MCF 10A (cell line): ENCODE measurements around the gene GAMT. TPM values are rescaled to one million over a fixed set of nuclear protein-coding genes. Genes with fewer than 3 reads are reported as not detected.
"Not testable (repeated sequence)": the region's sequence is repeated elsewhere in the genome, so short reads cannot be mapped to it uniquely, and the experiment has no call there.

ENCODE experiments used
- BruUV-seq: library from RNA; stranded (reverse); fragments of 400-500 nt; replicated peaks from 2 replicates; lab custom pipeline; 2021; lab: Mats Ljungman, UMichigan
- CTCF ChIA-PET: fragments of 300-600 bp; sonication (Branson Sonifier 250); formaldehyde crosslinking; extraction: SDS; loops from one replicate; lab custom pipeline; 2021; ENCODE audit warnings: antibody characterized with exemption, inconsistent platforms; lab: Yijun Ruan, JAX
- POLR2A ChIA-PET: fragments of 300-600, 350-650 bp; sonication (Branson Sonifier 250); formaldehyde crosslinking; extraction: SDS; loops from one replicate; lab custom pipeline; 2020; ENCODE audit warnings: antibody characterized with exemption, inconsistent platforms; lab: Yijun Ruan, JAX
- DNase-seq: peaks from one replicate; pipeline ENCODE4 v3.0.0-alpha.2; 2018; ENCODE audit not compliant: unreplicated experiment
- H3K27ac Mint-ChIP-seq: one replicate; pipeline ENCODE4 v1.8.0; 2022; ENCODE audit warnings: mild to moderate bottlenecking, low read depth, mixed read lengths; ENCODE audit not compliant: unreplicated experiment
- H3K27me3 Mint-ChIP-seq: one replicate; pipeline ENCODE4 v1.8.0; 2022; ENCODE audit warnings: mixed read lengths; ENCODE audit not compliant: insufficient read depth, unreplicated experiment
- H3K36me3 Mint-ChIP-seq: one replicate; pipeline ENCODE4 v1.8.0; 2022; ENCODE audit warnings: mild to moderate bottlenecking, moderate library complexity, mixed read lengths; ENCODE audit not compliant: insufficient read depth, unreplicated experiment
- H3K4me1 Mint-ChIP-seq: one replicate; pipeline ENCODE4 v1.8.0; 2022; ENCODE audit warnings: mixed read lengths; ENCODE audit not compliant: insufficient read depth, unreplicated experiment
- H3K4me3 Mint-ChIP-seq: one replicate; pipeline ENCODE4 v1.8.0; 2022; ENCODE audit warnings: mild to moderate bottlenecking, moderate library complexity, mixed read lengths; ENCODE audit not compliant: unreplicated experiment
- H3K9me3 Mint-ChIP-seq: one replicate; pipeline ENCODE4 v1.8.0; 2022; ENCODE audit warnings: mixed read lengths; ENCODE audit not compliant: unreplicated experiment
- intact Hi-C: fragments of 100-400 bp; cut with micrococcal nuclease; formaldehyde crosslinking; loops from 2 replicates; pipeline ENCODE4 v1.14.1; 2022
- total RNA-seq: library from RNA; stranded (reverse); gene quantifications from 2 replicates; pipeline ENCODE4 v1.2.3, GENCODE V29; 2022
- TF ChIP-seq, protein P1 (sequence below): fragments of 200-600 bp; IDR thresholded peaks from one replicate; pipeline ENCODE4 v1.8.0; 2022; ENCODE audit warnings: antibody characterized with exemption, mild to moderate bottlenecking; ENCODE audit not compliant: unreplicated experiment

The GAMT gene
- total RNA-seq, 1 experiment from 2014 or later: 7.0 TPM

DNA sequence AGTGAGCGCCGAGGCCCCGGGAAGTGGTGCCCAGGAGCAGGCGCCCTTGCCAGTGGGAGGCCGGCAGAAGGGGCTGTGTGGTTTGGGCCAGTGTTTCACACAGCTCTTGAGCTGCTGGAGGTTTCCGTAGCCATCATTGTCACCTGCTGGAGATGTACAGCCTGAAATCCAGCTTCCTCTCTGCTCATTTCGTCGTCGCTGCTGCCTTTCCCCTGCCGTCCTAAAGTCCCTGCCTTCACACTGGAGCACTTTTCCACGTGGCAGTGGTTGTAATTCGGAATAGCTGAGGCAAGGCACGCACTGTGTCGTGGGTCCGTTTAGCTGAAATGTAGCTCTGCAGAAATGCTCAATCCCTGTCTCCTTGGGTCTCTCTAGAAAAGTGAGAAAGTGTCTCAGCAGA is 19.2 kb upstream of the GAMT start:
- POLR2A ChIA-PET: no interaction called here
- peaks cover 87% of the 10 kb centered on the region for H3K36me3 Mint-ChIP-seq
- H3K4me3 Mint-ChIP-seq: no peak overlapping the region
- DNase-seq: no peak
- H3K27ac Mint-ChIP-seq: no peak overlapping the region
- intact Hi-C loops: no loop called here
- CTCF ChIA-PET: interaction anchor here (1.0 kb wide), 1 partner anchor 141 kb away, joined by 3 read pairs; no protein-coding TSS in a partner anchor
- TF ChIP-seq, protein P1, sequence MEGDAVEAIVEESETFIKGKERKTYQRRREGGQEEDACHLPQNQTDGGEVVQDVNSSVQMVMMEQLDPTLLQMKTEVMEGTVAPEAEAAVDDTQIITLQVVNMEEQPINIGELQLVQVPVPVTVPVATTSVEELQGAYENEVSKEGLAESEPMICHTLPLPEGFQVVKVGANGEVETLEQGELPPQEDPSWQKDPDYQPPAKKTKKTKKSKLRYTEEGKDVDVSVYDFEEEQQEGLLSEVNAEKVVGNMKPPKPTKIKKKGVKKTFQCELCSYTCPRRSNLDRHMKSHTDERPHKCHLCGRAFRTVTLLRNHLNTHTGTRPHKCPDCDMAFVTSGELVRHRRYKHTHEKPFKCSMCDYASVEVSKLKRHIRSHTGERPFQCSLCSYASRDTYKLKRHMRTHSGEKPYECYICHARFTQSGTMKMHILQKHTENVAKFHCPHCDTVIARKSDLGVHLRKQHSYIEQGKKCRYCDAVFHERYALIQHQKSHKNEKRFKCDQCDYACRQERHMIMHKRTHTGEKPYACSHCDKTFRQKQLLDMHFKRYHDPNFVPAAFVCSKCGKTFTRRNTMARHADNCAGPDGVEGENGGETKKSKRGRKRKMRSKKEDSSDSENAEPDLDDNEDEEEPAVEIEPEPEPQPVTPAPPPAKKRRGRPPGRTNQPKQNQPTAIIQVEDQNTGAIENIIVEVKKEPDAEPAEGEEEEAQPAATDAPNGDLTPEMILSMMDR: no peak
- no peaks in the 10 kb centered on the region for H3K9me3 Mint-ChIP-seq
- BruUV-seq: no TSS peak
- H3K27me3 Mint-ChIP-seq: no peaks in the 10 kb centered on the region
- H3K4me1 Mint-ChIP-seq: peaks cover 10% of the 10 kb centered on the region

DNA sequence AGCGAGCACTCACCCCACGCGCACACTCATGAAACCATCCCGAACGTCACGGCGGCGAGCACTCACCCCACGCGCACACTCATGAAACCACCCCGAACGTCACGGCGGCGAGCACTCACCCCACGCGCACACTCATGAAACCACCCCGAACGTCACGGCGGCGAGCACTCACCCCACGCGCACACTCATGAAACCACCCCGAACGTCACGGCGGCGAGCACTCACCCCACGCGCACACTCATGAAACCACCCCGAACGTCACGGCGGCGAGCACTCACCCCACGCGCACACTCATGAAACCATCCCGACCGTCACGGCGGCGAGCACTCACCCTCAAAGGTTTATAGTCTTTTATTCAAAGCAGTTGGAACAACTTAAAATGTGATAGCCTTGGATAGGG is 18.7 kb upstream of the GAMT start:
- BruUV-seq, DNase-seq, H3K27me3 Mint-ChIP-seq, H3K4me3 Mint-ChIP-seq, intact Hi-C loops, POLR2A ChIA-PET, H3K9me3 Mint-ChIP-seq, H3K27ac Mint-ChIP-seq: not testable (repeated sequence)
- H3K36me3 Mint-ChIP-seq: peaks cover 87% of the 10 kb centered on the region
- peaks cover 13% of the 10 kb centered on the region for H3K4me1 Mint-ChIP-seq
- CTCF ChIA-PET: interaction anchor here (1.0 kb wide), 1 partner anchor 141 kb away, joined by 3 read pairs; no protein-coding TSS in a partner anchor

DNA sequence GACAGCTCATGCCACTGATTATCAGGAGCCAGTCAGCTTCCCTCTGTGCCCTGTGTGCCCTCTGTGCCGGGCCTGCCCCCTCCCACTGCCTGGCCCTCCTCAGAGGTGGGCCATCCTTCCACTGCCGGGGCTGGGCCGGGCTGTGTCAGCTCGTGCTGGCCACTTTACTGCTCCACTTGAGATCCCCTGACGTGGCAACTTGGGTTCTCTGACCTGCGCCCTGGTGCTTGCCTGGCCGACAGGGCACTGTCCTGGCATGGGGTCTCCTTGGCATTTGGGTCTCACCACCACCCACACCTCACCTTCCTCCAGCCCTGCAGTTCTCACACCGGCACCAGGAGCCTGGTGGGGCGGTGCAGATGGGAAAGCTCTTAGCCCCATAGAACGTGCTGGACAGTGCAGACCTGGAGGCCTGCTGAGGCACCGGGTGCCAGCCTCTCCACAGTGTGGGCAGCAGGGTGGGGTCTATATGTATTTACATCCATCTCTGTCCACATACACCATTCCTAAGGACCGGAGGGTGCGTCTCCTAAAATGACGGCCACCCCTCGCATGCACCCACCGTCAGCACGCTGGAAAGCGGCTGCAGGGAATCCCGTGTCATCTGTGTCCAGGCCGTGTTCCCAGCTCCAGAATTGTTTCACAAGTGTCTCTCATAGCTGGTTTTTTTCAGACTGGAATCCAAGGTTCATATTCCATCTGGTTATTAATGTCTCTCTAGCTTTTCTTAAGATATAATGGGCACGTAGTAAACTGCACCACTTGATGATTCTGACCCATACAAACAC is 17.8 kb upstream of the GAMT start:
- POLR2A ChIA-PET: interaction anchor here (0.7 to 2.1 kb wide), 2 partner anchors 15 to 18 kb away, joined by 3 to 4 read pairs; no protein-coding TSS in a partner anchor
- TF ChIP-seq, protein P1: no peak
- CTCF ChIA-PET: interaction anchor here (0.6 kb wide), 1 partner anchor 26 kb away, joined by 3 read pairs; no protein-coding TSS in a partner anchor
- peaks cover 83% of the 10 kb centered on the region for H3K36me3 Mint-ChIP-seq
- no peaks in the 10 kb centered on the region for H3K9me3 Mint-ChIP-seq
- H3K4me3 Mint-ChIP-seq: no peak overlapping the region
- no TSS peak for BruUV-seq
- no peak overlapping the region for H3K27ac Mint-ChIP-seq
- no peak for DNase-seq
- peaks cover 16% of the 10 kb centered on the region for H3K4me1 Mint-ChIP-seq
- intact Hi-C loops: no loop called here
- H3K27me3 Mint-ChIP-seq: no peaks in the 10 kb centered on the region

DNA sequence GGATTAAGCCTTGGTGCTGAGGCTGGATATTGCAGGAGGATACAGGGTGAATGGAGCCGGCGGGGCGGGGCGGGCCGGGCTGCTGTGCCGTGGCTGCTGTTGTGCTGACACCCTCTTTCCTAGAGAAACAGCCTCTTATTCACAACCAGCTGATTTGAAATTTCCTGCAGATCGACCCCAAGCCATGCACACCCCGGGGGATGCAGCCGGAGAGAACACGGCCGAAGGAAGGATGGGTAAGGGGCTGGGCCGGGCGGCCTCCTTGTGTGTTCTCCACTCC is 17.1 kb upstream of the GAMT start:
- no TSS peak for BruUV-seq
- no peaks in the 10 kb centered on the region for H3K9me3 Mint-ChIP-seq
- peaks cover 16% of the 10 kb centered on the region for H3K4me1 Mint-ChIP-seq
- no peak overlapping the region for H3K27ac Mint-ChIP-seq
- DNase-seq: no peak
- H3K4me3 Mint-ChIP-seq: no peak overlapping the region
- intact Hi-C loops: no loop called here
- ChIA-PET CTCF (interaction anchor here (0.5 to 0.6 kb wide), 2 partner anchors 19 to 27 kb away, joined by 3 read pairs; no protein-coding TSS in a partner anchor), POLR2A (interaction anchor here (2.1 kb wide), 1 partner anchor 19 kb away, joined by 4 read pairs; no protein-coding TSS in a partner anchor)
- peaks cover 78% of the 10 kb centered on the region for H3K36me3 Mint-ChIP-seq
- TF ChIP-seq, protein P1: no peak
- H3K27me3 Mint-ChIP-seq: no peaks in the 10 kb centered on the region
